H9 (cell line): Measurements from ENCODE around the gene RASL10B. TPM values are rescaled to one million over a fixed set of nuclear protein-coding genes. Genes with fewer than 3 reads are reported as not detected.

Source experiments
- DNase-seq: peaks from one replicate; pipeline ENCODE4 v3.0.0-alpha.2; 2017
- H2AFZ ChIP-seq: one replicate; pipeline ENCODE4 v1.6.1; 2013; ENCODE audit warnings: mild to moderate bottlenecking, low read length, control low read depth, moderate library complexity
- H2AK5ac ChIP-seq: 2 replicates; pipeline ENCODE4 v1.6.1; 2013; ENCODE audit warnings: low read length, control low read depth, mixed read lengths; ENCODE audit not compliant: insufficient read length
- H2BK120ac ChIP-seq: one replicate; pipeline ENCODE4 v1.6.1; 2013; ENCODE audit warnings: low read depth, mild to moderate bottlenecking, low read length, control low read depth, inconsistent platforms; ENCODE audit not compliant: poor library complexity, severe bottlenecking
- H2BK12ac ChIP-seq: 2 replicates; pipeline ENCODE4 v1.6.1; 2013; ENCODE audit warnings: low read length, control low read depth, mixed read lengths, low read depth; ENCODE audit not compliant: insufficient read length
- H2BK15ac ChIP-seq: 2 replicates; pipeline ENCODE4 v1.6.1; 2013; ENCODE audit warnings: low read depth, low read length, control low read depth
- H2BK20ac ChIP-seq: one replicate; pipeline ENCODE4 v1.6.1; 2013; ENCODE audit warnings: low read depth, mild to moderate bottlenecking, low read length, control low read depth, inconsistent platforms; ENCODE audit not compliant: poor library complexity, severe bottlenecking
- H2BK5ac ChIP-seq: 2 replicates; pipeline ENCODE4 v1.6.1; 2013; ENCODE audit warnings: low read length, control low read depth, mixed read lengths; ENCODE audit not compliant: insufficient read length
- H3K14ac ChIP-seq: 2 replicates; pipeline ENCODE4 v1.6.1; 2013; ENCODE audit warnings: low read length, control low read depth; ENCODE audit not compliant: insufficient read depth
- H3K18ac ChIP-seq: 2 replicates; pipeline ENCODE4 v1.6.1; 2013; ENCODE audit warnings: low read depth, mild to moderate bottlenecking, mixed read lengths, low read length, control low read depth; ENCODE audit not compliant: insufficient read length
- H3K23ac ChIP-seq: 2 replicates; pipeline ENCODE4 v1.6.1; 2013; ENCODE audit warnings: low read length, control low read depth, mixed read lengths, low read depth; ENCODE audit not compliant: insufficient read length
- H3K23me2 ChIP-seq: 2 replicates; pipeline ENCODE4 v1.6.1; 2013; ENCODE audit warnings: low read depth, mild to moderate bottlenecking, mixed read lengths, low read length, control low read depth; ENCODE audit not compliant: insufficient read length, poor library complexity, severe bottlenecking
- H3K27ac ChIP-seq: 2 replicates; pipeline ENCODE4 v1.5.1; 2013; ENCODE audit warnings: low read length, control low read depth, mixed read lengths, low read depth; ENCODE audit not compliant: insufficient read length
- H3K27me3 ChIP-seq: 2 replicates; pipeline ENCODE4 v1.6.1; 2013; ENCODE audit warnings: low read length, control low read depth, inconsistent platforms; ENCODE audit not compliant: insufficient read depth
- H3K4ac ChIP-seq: 2 replicates; pipeline ENCODE4 v1.6.1; 2013; ENCODE audit warnings: low read depth, mild to moderate bottlenecking, control low read depth, inconsistent platforms, low read length, moderate library complexity
- H3K4me1 ChIP-seq: 2 replicates; pipeline ENCODE4 v1.6.1; 2013; ENCODE audit warnings: low read length, control low read depth, inconsistent platforms; ENCODE audit not compliant: insufficient read depth
- H3K4me2 ChIP-seq: 2 replicates; pipeline ENCODE4 v1.6.1; 2013; ENCODE audit warnings: low read length, control low read depth, mixed read lengths; ENCODE audit not compliant: insufficient read length, insufficient read depth
- H3K56ac ChIP-seq: 2 replicates; pipeline ENCODE4 v1.6.1; 2013; ENCODE audit warnings: low read depth, mild to moderate bottlenecking, mixed read lengths, low read length, control low read depth; ENCODE audit not compliant: insufficient read length
- H3K79me1 ChIP-seq: 2 replicates; pipeline ENCODE4 v1.6.1; 2013; ENCODE audit warnings: low read depth, mild to moderate bottlenecking, moderate library complexity, low read length, control low read depth, inconsistent platforms; ENCODE audit not compliant: insufficient read depth, poor library complexity, severe bottlenecking
- H3K79me2 ChIP-seq: 2 replicates; pipeline ENCODE4 v1.6.1; 2013; ENCODE audit warnings: low read length, control low read depth, inconsistent platforms; ENCODE audit not compliant: insufficient read depth
- H3K9ac ChIP-seq: 2 replicates; pipeline ENCODE4 v1.6.1; 2013; ENCODE audit warnings: low read length, control low read depth, mixed read lengths; ENCODE audit not compliant: insufficient read length; ENCODE audit errors: extremely low read depth
- H3K9me3 ChIP-seq: one replicate; pipeline ENCODE4 v1.6.1; 2013; ENCODE audit warnings: low read depth, low read length, inconsistent platforms; ENCODE audit not compliant: control insufficient read depth
- H3T11ph ChIP-seq: one replicate; pipeline ENCODE4 v1.6.1; 2013; ENCODE audit warnings: mild to moderate bottlenecking, low read length, control low read depth, inconsistent platforms
- H4K20me1 ChIP-seq: one replicate; pipeline ENCODE4 v1.6.1; 2013; ENCODE audit not compliant: control insufficient read depth, insufficient read length, insufficient read depth
- H4K5ac ChIP-seq: 2 replicates; pipeline ENCODE4 v1.6.1; 2013; ENCODE audit warnings: low read depth, mild to moderate bottlenecking, mixed read lengths, low read length, control low read depth; ENCODE audit not compliant: insufficient read length
- H4K8ac ChIP-seq: replicated peaks from 2 replicates; pipeline ENCODE4 v1.6.1; 2013; ENCODE audit warnings: low read length, control low read depth, mixed read lengths, low read depth; ENCODE audit not compliant: insufficient read length
- H4K91ac ChIP-seq: 2 replicates; pipeline ENCODE4 v1.6.1; 2013; ENCODE audit warnings: low read depth, mild to moderate bottlenecking, moderate library complexity, mixed read lengths, low read length, control low read depth; ENCODE audit not compliant: insufficient read length
- H3K27ac Mint-ChIP-seq, 3 experiments: 2 replicates in 2 of 3; 3 replicates in 1 of 3; pipeline ENCODE4 v1.8.0; 2020 to 2021; ENCODE audit warnings: mixed read lengths in 3 of 3, mild to moderate bottlenecking in 1 of 3, moderate library complexity in 1 of 3
- H3K27me3 Mint-ChIP-seq: 2 replicates; pipeline ENCODE4 v1.8.0; 2021; ENCODE audit warnings: low read depth, mild to moderate bottlenecking, moderate library complexity, mixed read lengths
- H3K36me3 Mint-ChIP-seq, 3 experiments: 2 replicates in 2 of 3; 3 replicates in 1 of 3; pipeline ENCODE4 v1.8.0; 2020 to 2021; ENCODE audit warnings: low read depth in 3 of 3, mixed read lengths in 3 of 3; ENCODE audit not compliant: insufficient read depth in 1 of 3
- H3K4me1 Mint-ChIP-seq, 2 experiments: 2 replicates each; pipeline ENCODE4 v1.8.0; 2020; ENCODE audit warnings: mixed read lengths in 2 of 2
- H3K4me3 Mint-ChIP-seq, 2 experiments: 2 replicates in 1 of 2; 3 replicates in 1 of 2; pipeline ENCODE4 v1.8.0; 2020 to 2021; ENCODE audit warnings: mild to moderate bottlenecking in 2 of 2, mixed read lengths in 2 of 2, moderate library complexity in 1 of 2
- H3K9me3 Mint-ChIP-seq, 2 experiments: 2 replicates in 1 of 2; 3 replicates in 1 of 2; pipeline ENCODE4 v1.8.0; 2020; ENCODE audit warnings: mild to moderate bottlenecking in 2 of 2, mixed read lengths in 2 of 2, moderate library complexity in 1 of 2
- WGBS: extraction: QIAGEN DNeasy Blood & Tissue Kit; methylation state at CpG from one replicate; pipeline ENCODE4 v1.1.7; 2013; ENCODE audit warnings: missing lambda C conversion rate, low lambda C conversion rate, mixed read lengths; ENCODE audit not compliant: insufficient read length; ENCODE audit errors: extremely low coverage; 5-methylcytosine and 5-hydroxymethylcytosine counted together
- total RNA-seq: library from RNA; stranded (reverse); gene quantifications from 2 replicates; pipeline ENCODE4 v1.2.1, GENCODE V29; 2021
- TF ChIP-seq, protein P1 (sequence below): fragments of 200-600 bp; sonication (generic); conservative IDR thresholded peaks from 3 replicates; pipeline ENCODE4 v1.8.0; 2021; ENCODE audit warnings: antibody characterized with exemption, mild to moderate bottlenecking

RASL10B gene
- total RNA-seq, 1 experiment from 2014 or later: 15.9 TPM

DNA sequence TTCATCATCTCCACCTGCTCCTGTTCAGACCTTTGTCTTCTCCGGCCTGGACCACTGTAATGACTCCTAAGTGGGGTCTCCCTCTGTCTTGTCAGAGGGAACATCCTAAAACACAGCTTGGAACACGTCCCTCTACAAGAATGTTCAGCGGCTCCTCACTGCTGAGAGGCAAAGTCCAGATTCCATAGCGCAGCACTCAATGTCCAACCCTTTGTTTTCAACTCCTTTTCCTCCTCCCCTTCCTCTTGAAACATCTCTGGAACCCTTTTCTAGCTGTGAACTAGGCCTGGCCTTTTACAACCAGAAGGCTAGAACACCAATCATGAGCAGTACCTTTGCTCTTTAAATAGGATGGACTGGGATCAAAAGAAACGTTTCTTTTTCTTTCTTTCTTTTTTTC is 30.2 kb downstream of the RASL10B start:
- Histone ChIP-seq H4K8ac (no peak overlapping the region), H2BK120ac (no peak overlapping the region), H3K56ac (no peak overlapping the region), H2AK5ac (no peak overlapping the region), H3K4me2 (no peak overlapping the region), H3K18ac (no peak overlapping the region), H2AFZ (no peak overlapping the region), H2BK12ac (no peak overlapping the region), H3K23ac (no peak overlapping the region), H3K14ac (no peak overlapping the region), H3K4ac (no peak overlapping the region), H4K5ac (no peak overlapping the region), H2BK15ac (no peak overlapping the region), H3T11ph (no peak overlapping the region), H2BK5ac (no peak overlapping the region), H3K79me1 (no peaks in the 10 kb centered on the region), H3K79me2 (no peaks in the 10 kb centered on the region), H3K27ac (no peak overlapping the region), H4K91ac (no peak overlapping the region), H3K9ac (no peak overlapping the region), H4K20me1 (no peaks in the 10 kb centered on the region), H2BK20ac (no peak overlapping the region), H3K9me3 (no peaks in the 10 kb centered on the region), H3K27me3 (peaks cover 2% of the 10 kb centered on the region; the same call in 1 of the 2 replicates), H3K23me2 (peaks cover 5% of the 10 kb centered on the region), H3K4me1 (no peaks in the 10 kb centered on the region; the same call in 1 of the 2 replicates)
- no peaks in the 10 kb centered on the region; a peak in 2 of 7 replicates for H3K36me3 Mint-ChIP-seq
- H3K9me3 Mint-ChIP-seq: no peaks in the 10 kb centered on the region; a peak in 3 of 5 replicates
- TF ChIP-seq, protein P1, sequence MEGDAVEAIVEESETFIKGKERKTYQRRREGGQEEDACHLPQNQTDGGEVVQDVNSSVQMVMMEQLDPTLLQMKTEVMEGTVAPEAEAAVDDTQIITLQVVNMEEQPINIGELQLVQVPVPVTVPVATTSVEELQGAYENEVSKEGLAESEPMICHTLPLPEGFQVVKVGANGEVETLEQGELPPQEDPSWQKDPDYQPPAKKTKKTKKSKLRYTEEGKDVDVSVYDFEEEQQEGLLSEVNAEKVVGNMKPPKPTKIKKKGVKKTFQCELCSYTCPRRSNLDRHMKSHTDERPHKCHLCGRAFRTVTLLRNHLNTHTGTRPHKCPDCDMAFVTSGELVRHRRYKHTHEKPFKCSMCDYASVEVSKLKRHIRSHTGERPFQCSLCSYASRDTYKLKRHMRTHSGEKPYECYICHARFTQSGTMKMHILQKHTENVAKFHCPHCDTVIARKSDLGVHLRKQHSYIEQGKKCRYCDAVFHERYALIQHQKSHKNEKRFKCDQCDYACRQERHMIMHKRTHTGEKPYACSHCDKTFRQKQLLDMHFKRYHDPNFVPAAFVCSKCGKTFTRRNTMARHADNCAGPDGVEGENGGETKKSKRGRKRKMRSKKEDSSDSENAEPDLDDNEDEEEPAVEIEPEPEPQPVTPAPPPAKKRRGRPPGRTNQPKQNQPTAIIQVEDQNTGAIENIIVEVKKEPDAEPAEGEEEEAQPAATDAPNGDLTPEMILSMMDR: no peak
- H3K27ac Mint-ChIP-seq: no peak overlapping the region
- no peak overlapping the region for H3K4me3 Mint-ChIP-seq
- peaks cover 14 to 17% of the 10 kb centered on the region in 2 experiments for H3K4me1 Mint-ChIP-seq
- H3K27me3 Mint-ChIP-seq: peaks cover 25% of the 10 kb centered on the region
- no CpG with 5 or more reads among the region's 5 CpGs for WGBS
- no peak for DNase-seq
